Activated naive CD8-positive, alpha-beta T cell treated with anti-CD3 and anti-CD28 coated beads, Interleukin-2, amount 10 ng/mL, durations not matched to agents 7 days and 5 days (primary cell): ENCODE results near the gene ENOPH1. TPM values are rescaled to one million over a fixed set of nuclear protein-coding genes. Genes with fewer than 3 reads are reported as not detected.

ENCODE experiments used
- total RNA-seq, 2 experiments: library from RNA; stranded (reverse); gene quantifications; one replicate each; pipeline ENCODE4 v1.2.3, GENCODE V29; 2021

Gene ENOPH1
- total RNA-seq, 2 experiments from 2014 or later, result 36.3 to 37.6 TPM

Other genes starting within 250 kb of the ENOPH1 start
- 100 to 1,000 TPM; 356 to 360 TPM for gene HNRNPD, start 56.6 kb upstream of the ENOPH1 start, total RNA-seq
- gene HNRNPDL, start 128 bp upstream of the ENOPH1 start, total RNA-seq, result 100 to 1,000 TPM; 319 to 331 TPM
- gene TMEM150C, start 131.4 kb downstream of the ENOPH1 start, total RNA-seq, result not detected